Tibial nerve (tissue), 4 donors: ENCODE results near the gene KCNJ1. TPM values are rescaled to one million over a fixed set of nuclear protein-coding genes. Genes with fewer than 3 reads are reported as not detected.

Source experiments
- DNase-seq, 2 donors: peaks; one replicate each; pipeline ENCODE4 v3.0.0-alpha.2; 2019; ENCODE audit warnings: low spot score in 2 of 2
- H3K27ac ChIP-seq, 4 donors: fragments of 200-600 bp; sonication (generic) in 3 of 4; one replicate each; pipeline ENCODE4 v1.5.1; 2017 to 2019; ENCODE audit warnings: mild to moderate bottlenecking in 1 of 4
- H3K27me3 ChIP-seq, 2 donors: fragments of 200-600 bp; sonication (generic) in 1 of 2; one replicate each; pipeline versions ENCODE4 v1.5.1 to v1.6.0; 2017 to 2019
- H3K36me3 ChIP-seq, 3 donors: fragments of 200-600 bp; sonication (generic); one replicate each; pipeline ENCODE4 v1.5.1; 2018 to 2019
- H3K4me1 ChIP-seq, 4 donors: fragments of 200-600 bp; sonication (generic) in 3 of 4; one replicate each; pipeline ENCODE4 v1.5.1; 2017 to 2019
- H3K4me3 ChIP-seq, 4 donors: fragments of 200-600 bp; sonication (generic) in 3 of 4; one replicate each; pipeline ENCODE4 v1.5.1; 2017 to 2019; ENCODE audit warnings: mild to moderate bottlenecking in 1 of 4, moderate library complexity in 1 of 4
- H3K9me3 ChIP-seq, 4 donors: fragments of 200-600 bp; sonication (generic) in 3 of 4; one replicate each; pipeline ENCODE4 v1.5.1; 2017 to 2019
- CTCF ChIP-seq, 5 experiments: fragments of 200-600 bp in 3 of 5; fragments of 450-650 bp in 2 of 5; sonication (generic) in 3 of 5; IDR thresholded peaks; one replicate each; pipeline ENCODE4 v1.5.1; 2016 to 2019; ENCODE audit warnings: antibody characterized with exemption in 5 of 5, mild to moderate bottlenecking in 3 of 5, moderate library complexity in 2 of 5
- EP300 ChIP-seq, 2 donors: sonication (generic); formaldehyde crosslinking; IDR thresholded peaks; one replicate each; pipeline ENCODE4 v1.6.1; 2017; ENCODE audit warnings: antibody characterized with exemption in 2 of 2, mild to moderate bottlenecking in 1 of 2
- POLR2A ChIP-seq, 2 donors: fragments of 450-650 bp; IDR thresholded peaks; one replicate each; pipeline ENCODE4 v1.6.1; 2017; ENCODE audit warnings: antibody characterized with exemption in 2 of 2, mild to moderate bottlenecking in 2 of 2, moderate library complexity in 2 of 2
- WGBS, 2 donors: methylation state at CpG; one replicate each; pipeline ENCODE4 v1.1.5; 2018; 5-methylcytosine and 5-hydroxymethylcytosine counted together
- total RNA-seq, 4 donors: library from RNA; depleted of rRNA; stranded (reverse); fragments of >200 nt; gene quantifications; one replicate each; pipeline ENCODE4 v1.1.0, GENCODE V29; 2016

Gene KCNJ1
- total RNA-seq, 4 donors from 2014 or later: not detected

- H3K27me3 ChIP-seq: no peaks in the 10 kb centered on the region
- no peaks in the 10 kb centered on the region for H3K36me3 ChIP-seq
- no peak overlapping the region for H3K4me3 ChIP-seq
- no peak overlapping the region for H3K27ac ChIP-seq
- H3K4me1 ChIP-seq: peaks cover 0 to 6% (median 3%) of the 10 kb centered on the region in 4 donors
- DNase-seq: no peak
- TF ChIP-seq CTCF (IDR thresholded peaks at IDR 0.05): no peak
- no peak for TF ChIP-seq EP300 (IDR thresholded peaks at IDR 0.05)
- TF ChIP-seq POLR2A (IDR thresholded peaks at IDR 0.05): no peak
- 89 to 96% methylated on average over 2 of the region's 2 CpGs for WGBS, 2 donors
- no peaks in the 10 kb centered on the region for H3K9me3 ChIP-seq
Observed at GRCh38 chr11:128857341-128857740, 9.8 kb downstream of the KCNJ1 start.

GRCh38 chr11:128856241-128856640 is 10.9 kb downstream of the KCNJ1 start:
- DNase-seq: no peak

DNA sequence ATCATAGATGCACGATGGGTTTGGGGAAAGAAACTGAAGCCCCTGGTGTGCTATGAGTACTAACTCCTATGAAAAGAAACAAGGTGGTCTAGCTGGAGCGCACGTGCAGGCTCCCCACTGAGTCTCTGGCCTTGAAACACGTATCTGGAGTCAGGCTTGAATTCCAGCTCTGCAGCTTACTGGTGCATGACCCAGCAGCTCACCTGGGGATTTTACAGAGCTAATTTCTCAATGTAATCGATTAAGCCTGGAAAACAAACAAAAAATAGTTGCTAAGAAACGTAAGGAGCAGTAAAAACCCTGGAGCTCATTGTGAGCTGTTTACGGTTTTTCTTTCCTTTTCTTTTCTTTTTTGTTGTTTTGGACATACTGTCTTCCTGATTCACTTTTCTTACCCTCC is 12.3 kb downstream of the KCNJ1 start:
- no peaks in the 10 kb centered on the region for H3K27me3 ChIP-seq
- WGBS, 2 donors: 74 to 80% methylated on average over 7 of the region's 7 CpGs
- H3K4me1 ChIP-seq: peaks cover 0 to 2% (median under 1%) of the 10 kb centered on the region in 4 donors
- H3K9me3 ChIP-seq: no peaks in the 10 kb centered on the region
- no peak overlapping the region for H3K4me3 ChIP-seq
- no peak for DNase-seq
- no peak for TF ChIP-seq POLR2A (IDR thresholded peaks at IDR 0.05)
- TF ChIP-seq EP300 (IDR thresholded peaks at IDR 0.05): no peak
- TF ChIP-seq CTCF (IDR thresholded peaks at IDR 0.05): no peak
- H3K27ac ChIP-seq: no peak overlapping the region
- no peaks in the 10 kb centered on the region for H3K36me3 ChIP-seq

More at GRCh38 chr11:128856241-128856640, 10.9 kb downstream of the KCNJ1 start:
- Histone ChIP-seq H3K27me3 (no peaks in the 10 kb centered on the region), H3K36me3 (no peaks in the 10 kb centered on the region), H3K27ac (no peak overlapping the region), H3K4me1 (peaks cover 0 to 6% (median 3%) of the 10 kb centered on the region in 4 donors), H3K9me3 (no peaks in the 10 kb centered on the region), H3K4me3 (no peak overlapping the region)
- TF ChIP-seq EP300 (IDR thresholded peaks at IDR 0.05) (no peak), POLR2A (IDR thresholded peaks at IDR 0.05) (no peak), CTCF (IDR thresholded peaks at IDR 0.05) (no peak)
- 81 to 89% methylated on average over 6 of the region's 6 CpGs for WGBS, 2 donors

- Histone ChIP-seq H3K27ac (no peak overlapping the region), H3K36me3 (no peaks in the 10 kb centered on the region), H3K9me3 (no peaks in the 10 kb centered on the region), H3K4me1 (no peaks in the 10 kb centered on the region), H3K27me3 (no peaks in the 10 kb centered on the region), H3K4me3 (no peak overlapping the region)
- DNase-seq: no peak
- no peak for TF ChIP-seq POLR2A (IDR thresholded peaks at IDR 0.05)
- TF ChIP-seq CTCF (IDR thresholded peaks at IDR 0.05): no peak
- no peak for TF ChIP-seq EP300 (IDR thresholded peaks at IDR 0.05)
- 85 to 87% methylated on average over 6 of the region's 6 CpGs for WGBS, 2 donors
Observed at GRCh38 chr11:128853559-128853958, 13.5 kb downstream of the KCNJ1 start.

- Histone ChIP-seq H3K27me3 (no peaks in the 10 kb centered on the region), H3K4me1 (no peaks in the 10 kb centered on the region), H3K36me3 (no peaks in the 10 kb centered on the region), H3K27ac (no peak overlapping the region), H3K4me3 (no peak overlapping the region), H3K9me3 (no peaks in the 10 kb centered on the region)
- no peak for DNase-seq
- WGBS, 2 donors: 78 to 82% methylated on average over 13 of the region's 13 CpGs
- no peak for TF ChIP-seq POLR2A (IDR thresholded peaks at IDR 0.05)
- no peak for TF ChIP-seq CTCF (IDR thresholded peaks at IDR 0.05)
- TF ChIP-seq EP300 (IDR thresholded peaks at IDR 0.05): no peak
Observed at GRCh38 chr11:128852327-128853023, 14.6 kb downstream of the KCNJ1 start.
